Caco-2 (cell line): ENCODE data around the gene CAMK2D. TPM values are rescaled to one million over a fixed set of nuclear protein-coding genes. Genes with fewer than 3 reads are reported as not detected.

ENCODE experiments used
- BruUV-seq: library from RNA; stranded (reverse); fragments of 400-500 nt; replicated peaks from 2 replicates; lab custom pipeline; 2021; lab: Mats Ljungman, UMichigan
- CTCF ChIA-PET: fragments of 300-600 bp; sonication (Branson Sonifier 250); formaldehyde crosslinking; loops from one replicate; lab custom pipeline; 2022; ENCODE audit warnings: antibody characterized with exemption; lab: Charles Lee
- POLR2A ChIA-PET: fragments of 300-600 bp; sonication (Branson Sonifier 250); formaldehyde crosslinking; loops from one replicate; lab custom pipeline; 2022; ENCODE audit warnings: antibody characterized with exemption; lab: Charles Lee
- DNase-seq, 2 experiments: peaks; one replicate each; pipeline versions ENCODE4 v3.0.0 to v3.0.0-alpha.2; 2020 to 2022
- H3K27me3 ChIP-seq: replicated peaks from 2 replicates; pipeline ENCODE4 v1.6.0; 2011; ENCODE audit warnings: low read length; ENCODE audit not compliant: control insufficient read depth, insufficient read depth
- H3K36me3 ChIP-seq: 2 replicates; pipeline ENCODE4 v1.5.1; 2011; ENCODE audit warnings: low read length; ENCODE audit not compliant: control insufficient read depth, insufficient read depth
- H3K4me1 ChIP-seq: fragments of 250-450 bp; sonication (Bioruptor Pico); 2 replicates; pipeline ENCODE4 v1.5.1; 2020; ENCODE audit warnings: mild to moderate bottlenecking
- H3K4me3 ChIP-seq: 2 replicates; pipeline ENCODE4 v1.5.1; 2011; ENCODE audit warnings: low read depth, mild to moderate bottlenecking, control low read depth, low read length
- H3K9me3 ChIP-seq: fragments of 250-450 bp; sonication (Bioruptor Pico); 2 replicates; pipeline ENCODE4 v1.5.1; 2020; ENCODE audit warnings: mild to moderate bottlenecking, moderate library complexity
- H3K27ac Mint-ChIP-seq: one replicate; pipeline ENCODE4 v1.8.0; 2022; ENCODE audit warnings: mixed read lengths; ENCODE audit not compliant: unreplicated experiment
- H3K27me3 Mint-ChIP-seq: one replicate; pipeline ENCODE4 v1.8.0; 2022; ENCODE audit warnings: mixed read lengths; ENCODE audit not compliant: insufficient read depth, unreplicated experiment
- H3K36me3 Mint-ChIP-seq: one replicate; pipeline ENCODE4 v1.8.0; 2022; ENCODE audit warnings: mild to moderate bottlenecking, mixed read lengths; ENCODE audit not compliant: insufficient read depth, unreplicated experiment
- H3K4me1 Mint-ChIP-seq: one replicate; pipeline ENCODE4 v1.8.0; 2022; ENCODE audit warnings: low read depth, mixed read lengths; ENCODE audit not compliant: unreplicated experiment
- H3K4me3 Mint-ChIP-seq: one replicate; pipeline ENCODE4 v1.8.0; 2022; ENCODE audit warnings: mild to moderate bottlenecking, moderate library complexity, mixed read lengths; ENCODE audit not compliant: unreplicated experiment
- H3K9me3 Mint-ChIP-seq: one replicate; pipeline ENCODE4 v1.8.0; 2022; ENCODE audit warnings: mixed read lengths; ENCODE audit not compliant: unreplicated experiment
- CTCF ChIP-seq, 2 experiments: fragments of 200-600 bp in 1 of 2; IDR thresholded peaks; 1 replicate in 1 of 2; 2 replicates in 1 of 2; pipeline versions ENCODE4 v1.5.1 to v1.8.0; 2011 to 2022; ENCODE audit warnings: antibody characterized with exemption in 1 of 2, control low read depth in 1 of 2, inconsistent platforms in 1 of 2, low read depth in 1 of 2, low read length in 1 of 2, mild to moderate bottlenecking in 1 of 2, moderate library complexity in 1 of 2; ENCODE audit not compliant: insufficient read depth in 1 of 2, severe bottlenecking in 1 of 2, unreplicated experiment in 1 of 2
- intact Hi-C: fragments of 100-400 bp; cut with micrococcal nuclease; formaldehyde crosslinking; loops from one replicate; pipeline ENCODE4 v1.10.0; 2022; ENCODE audit not compliant: unreplicated experiment
- total RNA-seq: library from RNA; stranded (reverse); gene quantifications from 2 replicates; pipeline ENCODE4 v1.2.3, GENCODE V29; 2022

Gene CAMK2D
- total RNA-seq, 1 experiment from 2014 or later = 65.6 TPM

DNA sequence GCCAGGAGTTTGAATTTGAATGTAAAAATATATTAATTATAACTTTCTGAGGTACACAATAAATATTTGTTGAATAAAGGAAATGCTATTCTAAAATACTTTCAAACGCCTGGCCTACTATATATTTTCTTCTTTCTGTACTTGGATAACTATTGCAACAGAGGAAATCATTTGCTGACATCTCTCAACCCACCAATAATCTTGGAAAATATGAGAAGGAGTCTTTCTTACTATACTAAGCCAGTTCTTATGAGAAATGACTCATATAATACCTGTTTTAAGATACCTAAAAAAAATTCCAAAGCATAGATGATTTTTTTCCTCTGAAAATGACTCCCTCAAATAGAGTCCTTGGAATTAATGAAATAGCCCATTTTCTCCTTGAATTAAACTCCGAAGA is 64.1 kb downstream of the CAMK2D start:
- Mint-ChIP-seq H3K36me3 (no peaks in the 10 kb centered on the region), H3K27me3 (no peaks in the 10 kb centered on the region), H3K27ac (no peak overlapping the region), H3K9me3 (no peaks in the 10 kb centered on the region), H3K4me3 (no peak overlapping the region), H3K4me1 (peaks cover 10% of the 10 kb centered on the region)
- BruUV-seq = no TSS peak
- Histone ChIP-seq H3K4me3 (no peak overlapping the region), H3K9me3 (0 out of 2 replicates have a peak, but pooled peaks cover 4% of the 10 kb centered on the region), H3K4me1 (peaks cover 66% of the 10 kb centered on the region), H3K36me3 (no peaks in the 10 kb centered on the region), H3K27me3 (no peaks in the 10 kb centered on the region)
- intact Hi-C loops = no loop called here
- CTCF ChIA-PET = no interaction called here
- DNase-seq = no peak
- POLR2A ChIA-PET = no interaction called here
- no peak for TF ChIP-seq CTCF (IDR thresholded peaks at IDR 0.05; ENCODE audit: insufficient read depth in 1 of 2, low read depth in 1 of 2, low read length in 1 of 2, severe bottlenecking in 1 of 2, unreplicated experiment in 1 of 2)

- intact Hi-C loops = no loop called here
- Mint-ChIP-seq H3K27me3 (no peaks in the 10 kb centered on the region), H3K4me1 (peaks cover 5% of the 10 kb centered on the region), H3K4me3 (no peak overlapping the region), H3K9me3 (no peaks in the 10 kb centered on the region), H3K36me3 (no peaks in the 10 kb centered on the region), H3K27ac (no peak overlapping the region)
- CTCF ChIA-PET = interaction anchor here (0.6 to 2.2 kb wide), 2 partner anchors 11 to 148 kb away, joined by 3 to 8 read pairs; no protein-coding TSS in a partner anchor
- BruUV-seq = TSS peak; percentile 10
- H3K4me1 ChIP-seq = peaks cover 52% of the 10 kb centered on the region
- POLR2A ChIA-PET = no interaction called here
- H3K36me3 ChIP-seq = no peaks in the 10 kb centered on the region
- no peak for TF ChIP-seq CTCF (IDR thresholded peaks at IDR 0.05; ENCODE audit: insufficient read depth in 1 of 2, low read depth in 1 of 2, low read length in 1 of 2, severe bottlenecking in 1 of 2, unreplicated experiment in 1 of 2)
- H3K4me3 ChIP-seq = no peak overlapping the region
- H3K27me3 ChIP-seq = no peaks in the 10 kb centered on the region
- no peaks in the 10 kb centered on the region for H3K9me3 ChIP-seq
- peak; percentile 36 to 61 for DNase-seq
Observed at GRCh38 chr4:113695328-113696169, 66.0 kb downstream of the CAMK2D start.

DNA sequence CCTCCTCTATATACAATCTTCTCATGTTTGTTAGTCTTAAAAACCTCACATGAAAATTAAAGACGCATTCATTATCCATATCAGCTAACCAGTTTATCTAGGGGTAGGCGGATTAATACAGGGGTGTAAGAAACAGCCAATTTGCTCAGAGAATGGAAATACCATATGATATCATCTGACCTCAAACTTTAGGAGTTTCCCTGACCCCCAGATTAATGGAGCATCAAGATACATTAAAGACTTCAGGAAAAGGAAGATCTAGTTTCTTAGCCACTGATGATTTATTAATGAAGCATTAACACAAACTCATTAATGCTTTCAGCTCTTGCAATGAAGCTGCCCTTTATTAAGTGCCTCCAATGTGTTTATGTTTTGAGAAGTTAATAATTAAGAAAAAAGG is 67.5 kb downstream of the CAMK2D start:
- Mint-ChIP-seq H3K9me3 (no peaks in the 10 kb centered on the region), H3K27ac (no peak overlapping the region), H3K27me3 (no peaks in the 10 kb centered on the region), H3K4me1 (peaks cover 13% of the 10 kb centered on the region), H3K4me3 (no peak overlapping the region), H3K36me3 (no peaks in the 10 kb centered on the region)
- no peak overlapping the region for H3K4me3 ChIP-seq
- intact Hi-C loops = no loop called here
- CTCF ChIA-PET = interaction anchor here (2.2 kb wide), 1 partner anchor 10 kb away, joined by 8 read pairs; no protein-coding TSS in a partner anchor
- no peak for TF ChIP-seq CTCF (IDR thresholded peaks at IDR 0.05; ENCODE audit: insufficient read depth in 1 of 2, low read depth in 1 of 2, low read length in 1 of 2, severe bottlenecking in 1 of 2, unreplicated experiment in 1 of 2)
- H3K4me1 ChIP-seq = peaks cover 49% of the 10 kb centered on the region
- BruUV-seq = no TSS peak
- H3K9me3 ChIP-seq = no peaks in the 10 kb centered on the region
- H3K36me3 ChIP-seq = no peaks in the 10 kb centered on the region
- DNase-seq = no peak
- POLR2A ChIA-PET = no interaction called here
- no peaks in the 10 kb centered on the region for H3K27me3 ChIP-seq
